Suprapubic skin (tissue), 3 donors: ENCODE data around the gene EMX1.

Experiments
- EP300 ChIP-seq: sonication (generic); formaldehyde crosslinking; IDR thresholded peaks from one replicate; pipeline ENCODE4 v1.6.1; 2017; ENCODE audit warnings: antibody characterized with exemption
- POLR2A ChIP-seq, 2 donors: fragments of 450-650 bp; IDR thresholded peaks; one replicate each; pipeline ENCODE4 v1.6.1; 2017; ENCODE audit warnings: antibody characterized with exemption in 2 of 2, mild to moderate bottlenecking in 2 of 2, moderate library complexity in 2 of 2
- TF ChIP-seq, protein P1 (sequence below), 2 donors: fragments of 200-600 bp in 1 of 2; fragments of 450-650 bp in 1 of 2; sonication (generic) in 1 of 2; IDR thresholded peaks; one replicate each; pipeline ENCODE4 v1.5.1; 2016 to 2019; ENCODE audit warnings: antibody characterized with exemption in 2 of 2, mild to moderate bottlenecking in 1 of 2, moderate library complexity in 1 of 2

DNA sequence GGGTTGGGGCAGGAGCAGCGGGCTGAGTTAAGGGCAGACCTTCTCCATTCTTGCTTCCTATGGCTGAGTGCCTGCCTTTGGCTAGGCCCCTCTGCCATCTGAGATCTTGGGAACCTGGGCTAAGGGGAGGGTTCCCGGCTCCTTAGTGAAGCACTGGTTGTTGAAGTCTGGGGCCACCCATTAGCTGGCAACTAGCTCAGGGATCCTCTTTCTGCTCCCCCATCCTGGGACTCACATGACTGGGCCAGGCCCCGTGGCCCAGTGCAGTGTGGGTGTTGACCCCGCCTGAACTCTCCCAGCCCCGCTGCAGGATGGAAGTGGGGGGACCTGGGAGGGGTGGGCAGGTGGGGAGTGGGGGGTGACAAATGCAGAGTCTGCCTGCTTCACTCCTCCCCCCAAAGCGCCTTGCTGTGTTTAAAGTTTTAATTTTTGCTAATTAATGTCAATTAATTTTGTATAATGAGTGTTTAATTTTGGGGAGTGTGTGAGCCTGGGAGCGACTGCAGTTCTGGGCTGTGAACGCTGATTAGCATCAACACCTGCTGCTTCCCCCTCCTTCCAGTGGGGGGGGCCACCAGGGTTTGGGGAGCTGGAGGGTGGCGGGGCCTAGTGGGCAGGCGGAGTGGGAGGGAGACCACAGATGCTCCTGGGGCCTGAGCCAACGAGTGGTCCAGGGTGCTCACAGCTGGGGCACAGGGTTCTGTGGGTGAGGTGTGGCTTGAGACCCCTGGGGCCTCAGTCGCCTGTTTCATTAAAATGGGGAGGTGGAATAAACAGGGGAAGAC is 55.2 kb downstream of the EMX1 start:
- TF ChIP-seq, protein P1, sequence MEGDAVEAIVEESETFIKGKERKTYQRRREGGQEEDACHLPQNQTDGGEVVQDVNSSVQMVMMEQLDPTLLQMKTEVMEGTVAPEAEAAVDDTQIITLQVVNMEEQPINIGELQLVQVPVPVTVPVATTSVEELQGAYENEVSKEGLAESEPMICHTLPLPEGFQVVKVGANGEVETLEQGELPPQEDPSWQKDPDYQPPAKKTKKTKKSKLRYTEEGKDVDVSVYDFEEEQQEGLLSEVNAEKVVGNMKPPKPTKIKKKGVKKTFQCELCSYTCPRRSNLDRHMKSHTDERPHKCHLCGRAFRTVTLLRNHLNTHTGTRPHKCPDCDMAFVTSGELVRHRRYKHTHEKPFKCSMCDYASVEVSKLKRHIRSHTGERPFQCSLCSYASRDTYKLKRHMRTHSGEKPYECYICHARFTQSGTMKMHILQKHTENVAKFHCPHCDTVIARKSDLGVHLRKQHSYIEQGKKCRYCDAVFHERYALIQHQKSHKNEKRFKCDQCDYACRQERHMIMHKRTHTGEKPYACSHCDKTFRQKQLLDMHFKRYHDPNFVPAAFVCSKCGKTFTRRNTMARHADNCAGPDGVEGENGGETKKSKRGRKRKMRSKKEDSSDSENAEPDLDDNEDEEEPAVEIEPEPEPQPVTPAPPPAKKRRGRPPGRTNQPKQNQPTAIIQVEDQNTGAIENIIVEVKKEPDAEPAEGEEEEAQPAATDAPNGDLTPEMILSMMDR (IDR thresholded peaks at IDR 0.05) = no peak
- TF ChIP-seq POLR2A (IDR thresholded peaks at IDR 0.05) = no peak
- no peak for TF ChIP-seq EP300
